Measurements from ENCODE around the gene TUBAL3.
"Not testable (repeated sequence)": the region's sequence is repeated elsewhere in the genome, so short reads cannot be mapped to it uniquely, and the experiment has no call there.

Gene TUBAL3

DNA sequence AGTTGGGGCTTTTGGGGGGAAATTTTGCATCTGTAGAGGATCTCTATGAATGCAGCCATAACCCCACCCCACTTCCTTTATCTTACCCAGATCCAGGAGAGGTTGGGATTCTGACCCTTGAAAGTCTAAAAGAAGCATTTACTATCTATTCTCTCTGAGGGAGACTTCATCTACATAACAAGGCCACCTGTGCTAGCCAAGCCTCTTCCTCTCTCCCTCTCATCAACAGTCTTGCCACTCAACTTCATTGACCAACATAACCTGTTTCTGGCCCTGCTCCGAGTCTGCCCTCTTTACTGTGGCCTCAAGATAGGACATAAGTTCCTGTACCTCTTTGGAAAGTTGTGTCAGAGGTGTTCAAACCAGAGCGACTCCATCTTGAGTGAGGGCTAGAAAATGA lies 19.4 kb downstream of the TUBAL3 start:
- no peaks in the 10 kb centered on the region for H3K4me1 ChIP-seq
- no peak overlapping the region for H3K9ac ChIP-seq
- H3K27me3 ChIP-seq, result no peaks in the 10 kb centered on the region
- H3K27ac ChIP-seq, result no peak overlapping the region
- no peaks in the 10 kb centered on the region for H3K36me3 ChIP-seq
- H3K4me2 ChIP-seq, result no peak overlapping the region
- peaks cover 17% of the 10 kb centered on the region for H3K9me3 ChIP-seq
- H4K20me1 ChIP-seq, result no peaks in the 10 kb centered on the region
- no peak for TF ChIP-seq Cebpa-rat (IDR thresholded peaks at IDR 0.05)
- H3K4me3 ChIP-seq, result no peak overlapping the region

DNA sequence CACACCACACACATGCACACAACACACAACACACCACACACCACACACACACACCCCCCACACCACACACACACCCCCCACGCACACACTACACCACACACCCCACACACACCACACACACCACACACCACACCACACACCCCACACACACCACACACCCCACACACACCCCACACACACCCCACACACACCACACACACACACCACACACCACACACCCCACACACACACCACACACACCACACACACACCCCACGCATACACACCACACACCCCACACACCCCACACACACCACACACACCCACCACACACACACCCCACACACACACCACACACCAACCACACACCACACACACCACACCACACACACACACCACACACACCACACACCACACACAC lies 23.4 kb downstream of the TUBAL3 start:
- Histone ChIP-seq H3K4me2 (no peak overlapping the region), H3K4me1 (no peaks in the 10 kb centered on the region), H3K36me3 (no peaks in the 10 kb centered on the region), H3K27me3 (no peaks in the 10 kb centered on the region), H3K9me3 (peaks cover 5% of the 10 kb centered on the region), H3K27ac (no peak overlapping the region), H4K20me1 (no peaks in the 10 kb centered on the region), H3K4me3 (no peak overlapping the region), H3K9ac (no peak overlapping the region)
- no peak for TF ChIP-seq Cebpa-rat (IDR thresholded peaks at IDR 0.05)

DNA sequence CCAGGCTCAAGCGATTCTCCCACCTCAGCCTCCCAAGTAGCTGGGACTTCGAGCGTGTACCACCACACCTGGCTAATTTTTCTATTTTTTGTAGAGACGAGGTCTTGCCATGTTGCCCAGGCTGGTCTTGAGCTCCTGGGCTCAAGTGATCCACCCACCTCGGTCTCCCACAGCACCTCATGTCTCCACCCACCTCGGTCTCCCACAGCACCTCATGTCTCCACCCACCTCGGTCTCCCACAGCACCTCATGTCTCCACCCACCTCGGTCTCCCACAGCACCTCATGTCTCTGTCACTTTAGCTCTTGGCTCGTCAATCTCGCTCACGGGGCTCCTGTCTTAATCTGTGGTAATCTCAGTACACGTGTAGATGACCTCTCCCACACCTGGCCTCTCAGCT lies 24.2 kb downstream of the TUBAL3 start:
- H3K27me3 ChIP-seq, H3K4me2 ChIP-seq, H4K20me1 ChIP-seq, H3K27ac ChIP-seq, H3K4me1 ChIP-seq, H3K4me3 ChIP-seq, H3K9ac ChIP-seq, H3K9me3 ChIP-seq, H3K36me3 ChIP-seq: not testable (repeated sequence)

DNA sequence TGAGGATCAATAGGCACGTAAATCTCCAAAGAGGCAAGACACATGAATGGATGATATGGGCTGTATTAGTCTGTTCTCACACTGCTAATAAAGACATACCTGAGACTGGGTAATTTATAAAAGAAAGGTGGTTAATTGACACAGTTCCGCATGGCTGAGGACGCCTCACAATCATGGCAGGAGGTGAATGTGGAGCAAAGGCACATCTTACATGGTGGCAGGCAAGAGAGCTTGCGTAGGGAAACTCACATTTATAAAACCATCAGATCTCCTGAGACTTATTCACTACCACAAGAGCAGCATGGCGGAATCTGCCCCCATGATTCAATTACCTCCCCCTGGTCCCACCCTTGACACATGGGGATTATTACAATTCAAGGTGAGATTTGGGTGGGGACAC lies 25.4 kb downstream of the TUBAL3 start:
- not testable (repeated sequence) for H3K9ac ChIP-seq, H3K4me1 ChIP-seq, H3K9me3 ChIP-seq, H3K27ac ChIP-seq, H4K20me1 ChIP-seq, H3K36me3 ChIP-seq, H3K4me3 ChIP-seq, H3K4me2 ChIP-seq, H3K27me3 ChIP-seq

DNA sequence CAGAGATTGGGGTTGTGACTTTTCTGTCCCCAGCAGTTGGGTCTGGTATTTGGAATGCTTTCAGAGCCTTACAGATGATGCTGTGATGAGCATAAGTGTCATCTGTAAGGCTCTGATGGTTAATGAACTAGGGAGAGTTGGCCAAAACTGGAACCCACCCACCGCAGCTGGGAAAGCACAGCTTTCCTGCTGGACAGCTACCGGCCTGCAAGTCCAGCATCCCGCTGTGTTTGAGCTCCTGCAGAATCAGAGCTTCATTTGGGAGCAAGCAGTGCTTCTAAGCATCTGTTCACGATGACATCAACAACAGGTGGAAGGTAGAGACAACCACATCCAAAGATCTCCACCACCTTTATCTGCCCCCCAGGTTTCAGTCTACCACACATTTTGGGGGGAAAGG lies 28.2 kb downstream of the TUBAL3 start:
- Histone ChIP-seq H3K9ac (no peak overlapping the region), H3K4me2 (no peak overlapping the region), H3K9me3 (peaks cover 5% of the 10 kb centered on the region), H4K20me1 (no peaks in the 10 kb centered on the region), H3K27me3 (no peaks in the 10 kb centered on the region), H3K4me1 (peaks cover 25% of the 10 kb centered on the region), H3K36me3 (no peaks in the 10 kb centered on the region), H3K4me3 (no peak overlapping the region), H3K27ac (no peak overlapping the region)
- no peak for TF ChIP-seq Cebpa-rat (IDR thresholded peaks at IDR 0.05)

DNA sequence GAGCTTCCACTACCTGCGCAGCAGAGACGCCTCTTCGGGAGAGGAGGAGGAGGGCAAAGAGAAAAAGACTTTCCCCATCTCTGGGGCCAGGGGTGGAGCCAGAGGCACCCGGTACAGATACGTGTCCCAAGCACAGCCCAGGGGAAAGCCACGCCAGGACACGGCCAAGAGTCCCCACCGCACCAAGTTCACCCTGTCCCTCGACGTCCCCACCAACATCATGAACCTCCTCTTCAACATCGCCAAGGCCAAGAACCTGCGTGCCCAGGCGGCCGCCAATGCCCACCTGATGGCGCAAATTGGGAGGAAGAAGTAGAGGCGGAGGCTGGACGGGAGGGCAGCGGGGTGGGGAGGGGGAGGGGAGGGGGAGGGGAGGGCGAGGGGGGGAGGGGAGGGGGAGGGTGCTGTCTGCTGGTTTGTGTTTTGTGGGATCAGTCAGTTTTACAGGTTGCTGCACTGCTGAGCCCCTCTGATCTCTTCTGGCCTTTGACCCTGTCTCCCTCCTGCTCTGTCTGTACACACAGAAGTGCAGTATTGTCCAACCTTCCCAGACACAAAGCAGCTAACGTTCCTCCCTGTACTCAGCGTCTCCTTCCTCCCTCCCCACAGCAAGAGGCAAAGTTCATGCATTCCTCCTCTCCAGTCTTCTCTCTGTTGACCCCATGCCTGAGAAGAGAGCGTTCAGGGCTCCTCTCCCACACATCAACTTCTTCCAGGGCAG lies 30.6 kb downstream of the TUBAL3 start:
- peak overlapping the region; percentile 29; the same call in 1 of the 2 replicates for H3K9ac ChIP-seq
- TF ChIP-seq Cebpa-rat (IDR thresholded peaks at IDR 0.05), result no peak

DNA sequence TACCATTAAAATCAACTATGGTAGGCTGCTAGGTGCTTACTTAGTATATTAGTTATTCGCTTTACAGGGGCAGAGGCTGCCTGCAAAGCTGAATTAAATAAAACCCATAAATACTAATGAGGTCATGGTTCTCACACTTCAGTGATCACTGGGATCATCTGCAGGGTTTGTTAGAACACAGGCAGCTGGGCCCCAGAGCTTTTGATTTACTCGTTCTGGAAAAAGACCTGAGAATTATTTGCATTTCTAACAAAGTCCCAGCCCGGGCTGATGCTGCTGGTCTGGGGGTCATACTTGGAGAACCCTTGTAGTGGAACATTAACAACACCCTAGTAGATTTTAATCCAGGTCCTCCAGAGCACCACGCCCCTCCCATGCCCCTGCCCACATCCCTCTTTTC lies 31.3 kb downstream of the TUBAL3 start:
- Histone ChIP-seq H3K27ac (peak overlapping the region; percentile 60), H3K9ac (peak overlapping the region; percentile 29; the same call in 1 of the 2 replicates), H3K4me3 (no peak overlapping the region), H3K27me3 (no peaks in the 10 kb centered on the region), H3K36me3 (no peaks in the 10 kb centered on the region), H3K4me2 (peak overlapping the region; percentile 76), H3K9me3 (no peaks in the 10 kb centered on the region; the same call in 1 of the 2 replicates), H4K20me1 (no peaks in the 10 kb centered on the region), H3K4me1 (peaks cover 28% of the 10 kb centered on the region)
- TF ChIP-seq Cebpa-rat (IDR thresholded peaks at IDR 0.05), result no peak

More for the DNA sequence above, 30.6 kb downstream of the TUBAL3 start:
- peaks cover 28% of the 10 kb centered on the region for H3K4me1 ChIP-seq
- peak overlapping the region; percentile 60 for H3K27ac ChIP-seq
- H3K36me3 ChIP-seq, result no peaks in the 10 kb centered on the region
- peaks cover under 1% of the 10 kb centered on the region for H3K9me3 ChIP-seq
- H4K20me1 ChIP-seq, result no peaks in the 10 kb centered on the region
- H3K27me3 ChIP-seq, result no peaks in the 10 kb centered on the region
- H3K4me3 ChIP-seq, result no peak overlapping the region
- peak overlapping the region; percentile 76 for H3K4me2 ChIP-seq

DNA sequence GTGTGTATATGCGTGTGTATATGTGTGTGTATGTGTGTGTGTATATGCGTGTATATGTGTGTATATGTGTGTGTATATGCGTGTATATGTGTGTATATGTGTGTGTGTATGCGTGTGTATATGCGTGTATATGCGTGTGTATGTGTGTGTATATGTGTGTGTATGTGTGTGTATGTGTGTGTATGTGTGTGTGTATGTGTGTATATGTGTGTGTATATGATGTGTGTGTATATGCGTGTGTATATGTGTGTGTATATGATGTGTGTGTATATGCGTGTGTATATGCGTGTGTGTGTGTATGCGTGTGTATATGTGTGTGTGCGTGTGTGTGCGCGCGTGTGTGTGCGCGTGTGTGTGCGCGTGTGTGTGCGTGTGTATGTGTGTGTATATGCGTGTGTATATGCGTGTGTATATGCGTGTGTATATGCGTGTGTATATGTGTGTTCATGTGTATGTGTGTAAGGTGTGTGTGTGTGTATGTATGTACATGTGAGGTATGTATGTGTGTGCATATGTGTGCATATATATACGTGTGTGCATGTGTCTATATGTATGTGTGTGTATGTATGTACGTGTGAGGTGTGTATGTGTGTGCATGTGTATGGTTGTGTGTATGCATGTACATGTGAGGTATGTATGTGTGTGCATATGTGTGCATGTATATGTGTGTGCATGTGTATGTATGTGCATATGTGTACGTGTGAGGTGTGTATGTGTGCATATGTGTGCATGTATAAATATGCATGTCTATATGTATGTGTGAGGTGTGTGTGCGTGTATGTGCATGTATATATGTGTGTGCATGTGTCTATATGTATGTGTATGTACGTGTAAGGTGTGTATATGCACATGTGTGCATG lies 33.9 kb downstream of the TUBAL3 start:
- no peak for TF ChIP-seq Cebpa-rat (IDR thresholded peaks at IDR 0.05)
- no peaks in the 10 kb centered on the region for H3K27me3 ChIP-seq
- no peaks in the 10 kb centered on the region for H4K20me1 ChIP-seq
- no peak overlapping the region for H3K9ac ChIP-seq
- H3K4me1 ChIP-seq, result peaks cover 28% of the 10 kb centered on the region
- H3K9me3 ChIP-seq, result no peaks in the 10 kb centered on the region; the same call in 1 of the 2 replicates
- no peak overlapping the region for H3K27ac ChIP-seq
- H3K36me3 ChIP-seq, result no peaks in the 10 kb centered on the region
- no peak overlapping the region for H3K4me3 ChIP-seq
- H3K4me2 ChIP-seq, result no peak overlapping the region

DNA sequence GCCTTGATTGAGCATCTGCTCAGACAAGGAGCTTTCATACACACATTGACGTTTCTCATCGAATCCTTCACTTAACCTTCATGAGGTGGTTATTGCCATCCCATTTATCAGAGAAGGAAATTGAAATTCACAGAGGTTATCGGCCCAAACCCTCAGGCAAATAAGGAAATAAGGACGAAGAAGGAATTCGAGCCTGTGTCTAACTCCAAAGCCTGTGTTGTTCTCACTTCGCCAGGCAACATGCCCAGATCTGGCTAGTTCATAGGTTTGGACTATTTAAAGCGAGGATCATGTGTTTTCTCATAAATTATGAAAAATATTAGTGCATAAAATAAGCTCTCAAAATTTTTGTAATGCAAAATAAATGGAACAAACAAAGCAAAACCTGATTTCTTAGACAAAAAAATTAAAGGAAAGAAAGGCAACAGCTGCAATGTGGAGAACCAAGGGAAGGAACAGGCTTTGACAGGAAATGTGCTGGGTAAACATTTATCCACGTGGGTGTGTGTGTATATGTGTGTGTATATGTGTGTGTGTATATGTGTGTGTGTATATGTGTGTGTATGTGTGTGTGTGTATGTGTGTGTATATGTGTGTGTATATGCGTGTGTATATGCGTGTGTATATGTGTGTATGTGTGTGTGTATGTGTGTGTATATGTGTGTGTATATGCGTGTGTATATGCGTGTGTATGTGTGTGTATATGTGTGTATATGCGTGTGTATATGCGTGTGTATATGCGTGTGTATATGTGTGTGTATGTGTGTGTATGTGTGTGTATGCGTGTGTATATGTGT lies 35.1 kb downstream of the TUBAL3 start:
- no peak overlapping the region for H3K4me2 ChIP-seq
- no peaks in the 10 kb centered on the region for H4K20me1 ChIP-seq
- H3K9ac ChIP-seq, result no peak overlapping the region
- H3K9me3 ChIP-seq, result no peaks in the 10 kb centered on the region; the same call in 1 of the 2 replicates
- peaks cover 28% of the 10 kb centered on the region for H3K4me1 ChIP-seq
- no peaks in the 10 kb centered on the region for H3K36me3 ChIP-seq
- TF ChIP-seq Cebpa-rat (IDR thresholded peaks at IDR 0.05), result no peak
- no peaks in the 10 kb centered on the region for H3K27me3 ChIP-seq
- no peak overlapping the region for H3K27ac ChIP-seq
- no peak overlapping the region for H3K4me3 ChIP-seq
